Breast epithelium (tissue), 4 donors: ENCODE measurements around the gene TTC28. TPM values are rescaled to one million over a fixed set of nuclear protein-coding genes. Genes with fewer than 3 reads are reported as not detected.
A peak's percentile ranks its signal among the peaks of the same experiment; 100 is the strongest.

Source experiments
- DNase-seq, 2 donors: peaks; one replicate each; pipeline ENCODE4 v3.0.0-alpha.2; 2019; ENCODE audit warnings: low spot score in 2 of 2
- H3K27ac ChIP-seq, 2 donors: fragments of 200-600 bp; sonication (generic) in 1 of 2; one replicate each; pipeline ENCODE4 v1.5.1; 2016 to 2019; ENCODE audit warnings: mild to moderate bottlenecking in 1 of 2
- H3K27me3 ChIP-seq, 2 donors: fragments of 200-600 bp; sonication (generic) in 1 of 2; one replicate each; pipeline versions ENCODE4 v1.5.1 to v1.6.0; 2017 to 2019; ENCODE audit warnings: control low read depth in 1 of 2, mild to moderate bottlenecking in 1 of 2
- H3K36me3 ChIP-seq: fragments of 200-600 bp; one replicate; pipeline ENCODE4 v1.5.1; 2019
- H3K4me1 ChIP-seq, 2 donors: fragments of 200-600 bp; sonication (generic); one replicate each; pipeline ENCODE4 v1.5.1; 2016 to 2019; ENCODE audit warnings: control low read depth in 1 of 2
- H3K4me3 ChIP-seq, 3 donors: fragments of 200-600 bp; sonication (generic); 1 replicate in 2 of 3; 2 replicates in 1 of 3; pipeline ENCODE4 v1.5.1; 2016 to 2019; ENCODE audit warnings: mild to moderate bottlenecking in 3 of 3, moderate library complexity in 2 of 3
- H3K9me3 ChIP-seq, 2 donors: fragments of 200-600 bp; sonication (generic) in 1 of 2; one replicate each; pipeline ENCODE4 v1.5.1; 2016 to 2019; ENCODE audit warnings: control low read depth in 1 of 2
- CTCF ChIP-seq, 3 donors: fragments of 450-650 bp; IDR thresholded peaks; one replicate each; pipeline ENCODE4 v1.5.1; 2016 to 2017; ENCODE audit warnings: antibody characterized with exemption in 3 of 3, mild to moderate bottlenecking in 3 of 3, moderate library complexity in 3 of 3
- POLR2A ChIP-seq: fragments of 450-650 bp; IDR thresholded peaks from one replicate; pipeline ENCODE4 v1.6.1; 2016; ENCODE audit warnings: antibody characterized with exemption, mild to moderate bottlenecking, moderate library complexity
- POLR2AphosphoS5 ChIP-seq, 3 donors: sonication (generic); formaldehyde crosslinking; IDR thresholded peaks; one replicate each; pipeline ENCODE4 v1.6.1; 2017; ENCODE audit warnings: antibody characterized with exemption in 3 of 3
- intact Hi-C: fragments of 100-400 bp; cut with DNase I; formaldehyde crosslinking; loops from one replicate; pipeline ENCODE4 v1.15.1; 2023; ENCODE audit warnings: low total_unique reads
- total RNA-seq, 3 donors: library from RNA; depleted of rRNA; stranded (reverse); fragments of >200 nt; gene quantifications; one replicate each; pipeline ENCODE4 v1.1.0, GENCODE V29; 2016

TTC28 gene
- total RNA-seq, 3 donors from 2014 or later: 33.5 to 43.3 (median 40.2) TPM

- DNase-seq: no peak
- intact Hi-C loops: loop anchor here (10.0 kb wide), 1 partner anchor 390 kb away; no protein-coding TSS in a partner anchor
Observed at GRCh38 chr22:28444659-28445058, 235.0 kb downstream of the TTC28 start.

GRCh38 chr22:28443526-28443876 is 236.1 kb downstream of the TTC28 start:
- Histone ChIP-seq H3K27ac (peak overlapping the region; percentile 78 to 88), H3K4me3 (peak overlapping the region; percentile 47 to 80 (median 64)), H3K4me1 (peaks cover 0 to 11% of the 10 kb centered on the region in 2 donors), H3K9me3 (no peaks in the 10 kb centered on the region), H3K27me3 (no peaks in the 10 kb centered on the region), H3K36me3 (no peaks in the 10 kb centered on the region)
- TF ChIP-seq POLR2A (no peak), POLR2AphosphoS5 (IDR thresholded peaks at IDR 0.05) (peak in 1 of 3 donors; percentile 31)
- intact Hi-C loops: loop anchor here (10.0 kb wide), 1 partner anchor 389 kb away; no protein-coding TSS in a partner anchor
- peak in 1 of 2 donors; percentile 66 for DNase-seq

More at GRCh38 chr22:28444659-28445058, 235.0 kb downstream of the TTC28 start:
- peaks cover 0 to 11% of the 10 kb centered on the region in 2 donors for H3K4me1 ChIP-seq
- no peak overlapping the region for H3K27ac ChIP-seq
- no peaks in the 10 kb centered on the region for H3K27me3 ChIP-seq
- no peaks in the 10 kb centered on the region for H3K9me3 ChIP-seq
- H3K4me3 ChIP-seq: no peak overlapping the region
- no peaks in the 10 kb centered on the region for H3K36me3 ChIP-seq
- TF ChIP-seq POLR2AphosphoS5 (IDR thresholded peaks at IDR 0.05) (no peak), POLR2A (no peak)

GRCh38 chr22:28442711-28443525 is 236.7 kb downstream of the TTC28 start:
- peak in 1 of 2 donors; percentile 27 for DNase-seq
- intact Hi-C loops: loop anchor here (10.0 kb wide), 1 partner anchor 388 kb away; no protein-coding TSS in a partner anchor
- Histone ChIP-seq H3K27ac (peak overlapping the region; percentile 78 to 88), H3K9me3 (no peaks in the 10 kb centered on the region), H3K27me3 (no peaks in the 10 kb centered on the region), H3K4me1 (peaks cover 0 to 11% of the 10 kb centered on the region in 2 donors), H3K4me3 (peak overlapping the region; percentile 47 to 80 (median 64)), H3K36me3 (no peaks in the 10 kb centered on the region)
- TF ChIP-seq POLR2AphosphoS5 (IDR thresholded peaks at IDR 0.05) (peak in 1 of 3 donors; percentile 5), CTCF (IDR thresholded peaks at IDR 0.05) (no peak)

- intact Hi-C loops: loop anchor here (10.0 kb wide), 1 partner anchor 387 kb away; no protein-coding TSS in a partner anchor
- peak in 1 of 3 donors; percentile 48 for TF ChIP-seq CTCF (IDR thresholded peaks at IDR 0.05)
- no peak for TF ChIP-seq POLR2A
- peak in 2 of 3 donors; percentile 5 to 14 for TF ChIP-seq POLR2AphosphoS5 (IDR thresholded peaks at IDR 0.05)
- H3K4me3 ChIP-seq: peak overlapping the region; percentile 47 to 80 (median 64)
- H3K4me1 ChIP-seq: peaks cover 0 to 11% of the 10 kb centered on the region in 2 donors
- H3K27ac ChIP-seq: peak overlapping the region; percentile 78 to 88
- H3K27me3 ChIP-seq: no peaks in the 10 kb centered on the region
- no peaks in the 10 kb centered on the region for H3K36me3 ChIP-seq
- peak; percentile 38 to 59 for DNase-seq
- no peaks in the 10 kb centered on the region for H3K9me3 ChIP-seq
Observed at GRCh38 chr22:28442264-28442710, 237.4 kb downstream of the TTC28 start.

GRCh38 chr22:28441720-28442263 is 237.8 kb downstream of the TTC28 start:
- H3K4me1 ChIP-seq: peaks cover 0 to 11% of the 10 kb centered on the region in 2 donors
- intact Hi-C loops: loop anchor here (10.0 kb wide), 1 partner anchor 387 kb away; no protein-coding TSS in a partner anchor
- H3K36me3 ChIP-seq: no peaks in the 10 kb centered on the region
- H3K27ac ChIP-seq: peak overlapping the region; percentile 78 to 88
- no peaks in the 10 kb centered on the region for H3K27me3 ChIP-seq
- TF ChIP-seq POLR2A (no peak), POLR2AphosphoS5 (IDR thresholded peaks at IDR 0.05) (no peak), CTCF (IDR thresholded peaks at IDR 0.05) (no peak)
- no peaks in the 10 kb centered on the region for H3K9me3 ChIP-seq
- no peak for DNase-seq
- peak overlapping the region; percentile 47 to 80 (median 64) for H3K4me3 ChIP-seq
